HG02970 (cell line): ENCODE results near the gene MAGI1.

Source experiments
- ATAC-seq: cut with Tn5 transposase; IDR thresholded peaks from one replicate; pipeline ENCODE4 v1.9.1; 2021; ENCODE audit warnings: mild to moderate bottlenecking, moderate library complexity, moderate number of reproducible peaks; ENCODE audit not compliant: unreplicated experiment, low FRiP score

The MAGI1 gene

DNA sequence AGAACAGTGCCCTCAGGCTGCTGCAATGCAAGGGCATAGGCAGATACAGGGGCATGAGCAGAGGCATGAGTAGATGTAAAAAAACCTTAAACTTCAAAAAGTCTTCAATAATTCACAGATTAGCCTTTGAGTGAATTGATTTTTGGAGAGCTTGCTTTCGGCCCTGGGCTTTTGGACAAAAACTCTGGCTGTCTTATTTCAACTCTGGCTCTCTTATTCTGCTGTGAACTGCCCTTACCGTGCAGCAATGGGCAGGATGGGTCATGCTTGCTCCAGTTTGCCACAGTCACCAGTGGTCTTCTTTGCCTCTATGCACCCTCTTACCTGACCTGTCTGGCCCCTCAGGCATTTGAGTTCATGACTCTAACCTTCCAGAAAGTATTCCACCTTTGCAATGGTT, 555.7 kb downstream of the MAGI1 start:
- ATAC-seq, result no peak

DNA sequence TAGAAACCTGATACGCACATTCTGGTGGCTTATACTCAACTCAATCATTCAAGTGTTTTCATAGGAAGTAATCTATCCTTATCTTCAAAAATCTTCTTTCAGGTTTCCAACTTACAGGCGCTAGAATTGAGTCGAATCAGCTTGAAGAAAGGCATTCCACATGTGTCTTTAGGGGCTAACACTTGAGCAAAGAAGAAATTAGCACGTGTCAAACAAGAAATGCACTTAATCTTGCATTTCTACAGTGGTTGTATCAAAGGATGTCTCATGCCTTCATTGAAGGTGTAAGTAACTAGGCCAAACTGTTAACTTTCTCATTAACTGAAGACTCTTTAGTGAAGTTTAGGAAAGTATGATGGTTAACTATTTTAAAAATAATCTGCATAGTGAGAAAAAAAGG, 557.6 kb downstream of the MAGI1 start:
- no peak for ATAC-seq

DNA sequence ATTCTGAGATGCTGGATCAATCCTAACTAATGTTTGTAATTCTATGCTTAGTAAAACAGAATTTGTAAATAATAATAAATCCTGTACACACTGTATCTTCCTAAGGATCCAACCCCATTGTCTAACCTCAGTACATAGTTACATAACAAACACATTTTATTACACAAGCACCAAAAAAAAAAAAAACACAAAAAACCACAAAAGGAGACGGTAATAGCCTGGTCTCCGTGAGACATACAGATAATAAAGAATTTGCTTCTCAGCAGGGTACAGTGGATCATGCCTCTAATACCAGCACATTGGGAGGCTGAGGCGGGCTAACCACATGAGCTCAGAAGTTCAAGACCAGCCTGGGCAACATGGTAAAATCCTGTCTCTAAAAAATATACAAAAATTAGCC, 558.7 kb downstream of the MAGI1 start:
- no peak for ATAC-seq

DNA sequence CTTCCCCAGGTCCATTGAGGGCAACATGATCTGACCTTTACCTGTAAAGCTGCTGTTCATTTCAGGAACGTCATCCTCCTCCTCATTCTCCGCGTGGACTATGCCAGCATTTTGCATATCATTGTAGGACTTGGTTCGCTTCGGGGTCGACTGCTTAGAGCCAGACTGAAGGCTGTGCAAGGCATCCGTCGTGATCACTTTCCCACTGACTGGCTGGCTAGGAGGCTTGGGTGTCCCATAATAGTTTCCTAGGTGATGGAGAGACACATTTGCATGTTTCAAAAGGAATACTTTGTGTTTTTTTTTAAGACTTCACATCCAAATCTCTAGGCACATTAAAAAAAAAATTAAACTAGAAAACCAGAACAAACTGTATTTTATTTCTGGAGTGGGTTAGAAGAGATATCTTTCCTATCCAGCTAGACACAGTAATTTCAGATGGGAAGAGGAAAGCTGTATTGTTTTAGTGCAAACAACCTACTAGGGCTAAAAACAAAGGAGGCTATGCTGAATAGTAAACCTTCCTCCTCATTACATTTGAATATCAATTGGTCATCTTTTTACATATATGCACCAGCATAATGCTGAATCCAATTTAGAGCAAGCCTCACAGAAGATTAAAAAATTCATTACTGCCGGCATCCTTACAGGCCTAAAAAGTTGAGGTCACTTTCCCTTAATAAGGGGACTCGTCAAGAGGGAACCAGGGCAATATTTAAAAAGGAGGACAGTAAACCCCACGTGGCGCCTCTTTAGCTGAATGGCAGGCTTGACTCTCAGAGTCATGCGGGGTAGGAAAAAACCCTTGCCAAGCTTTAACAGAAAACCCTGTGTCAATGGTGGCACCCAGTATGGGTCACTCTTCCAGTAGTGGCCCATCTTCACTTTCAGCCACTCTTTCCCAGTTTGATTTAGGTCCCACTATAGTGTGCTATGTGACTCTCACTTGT, 559.9 kb downstream of the MAGI1 start:
- ATAC-seq, result no peak

DNA sequence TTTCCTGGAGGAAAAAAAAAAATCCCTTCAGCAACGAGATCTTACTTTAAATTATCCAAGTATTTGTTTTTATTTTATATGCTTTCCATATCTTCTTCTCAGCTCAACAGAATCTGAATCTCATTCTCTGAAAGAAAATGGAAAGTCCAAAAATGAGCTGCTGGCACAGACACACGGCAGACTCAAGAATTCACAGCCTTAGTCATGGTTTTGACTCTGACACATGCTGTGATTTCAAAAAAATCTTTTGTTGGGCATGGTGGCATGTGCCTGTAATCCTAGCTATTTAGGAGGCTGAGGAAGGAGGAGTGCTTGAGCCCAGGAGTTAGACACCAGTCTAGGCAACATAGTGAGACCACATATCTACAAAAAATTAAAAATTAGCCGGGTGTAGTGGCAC, 565.0 kb downstream of the MAGI1 start:
- ATAC-seq, result no peak

DNA sequence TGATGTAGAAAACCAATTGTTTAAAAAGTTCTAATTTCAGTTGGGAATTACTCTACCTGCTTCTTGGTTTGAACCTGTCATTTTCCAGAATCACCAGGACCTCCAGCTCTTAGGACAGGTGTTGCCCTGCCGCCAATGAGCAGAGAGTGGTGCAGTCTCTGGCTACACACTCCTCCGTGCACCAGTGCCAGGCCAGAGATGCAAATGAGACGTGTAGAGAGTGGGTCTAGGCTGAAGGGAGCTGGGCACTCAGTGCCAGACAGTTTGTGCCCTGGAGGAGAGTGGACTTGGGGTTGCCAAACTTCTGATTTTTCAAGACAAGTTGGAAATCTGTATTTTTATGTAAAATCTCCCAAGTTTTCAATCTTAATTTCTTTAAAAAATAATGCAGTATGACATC, 566.2 kb downstream of the MAGI1 start:
- ATAC-seq, result no peak

DNA sequence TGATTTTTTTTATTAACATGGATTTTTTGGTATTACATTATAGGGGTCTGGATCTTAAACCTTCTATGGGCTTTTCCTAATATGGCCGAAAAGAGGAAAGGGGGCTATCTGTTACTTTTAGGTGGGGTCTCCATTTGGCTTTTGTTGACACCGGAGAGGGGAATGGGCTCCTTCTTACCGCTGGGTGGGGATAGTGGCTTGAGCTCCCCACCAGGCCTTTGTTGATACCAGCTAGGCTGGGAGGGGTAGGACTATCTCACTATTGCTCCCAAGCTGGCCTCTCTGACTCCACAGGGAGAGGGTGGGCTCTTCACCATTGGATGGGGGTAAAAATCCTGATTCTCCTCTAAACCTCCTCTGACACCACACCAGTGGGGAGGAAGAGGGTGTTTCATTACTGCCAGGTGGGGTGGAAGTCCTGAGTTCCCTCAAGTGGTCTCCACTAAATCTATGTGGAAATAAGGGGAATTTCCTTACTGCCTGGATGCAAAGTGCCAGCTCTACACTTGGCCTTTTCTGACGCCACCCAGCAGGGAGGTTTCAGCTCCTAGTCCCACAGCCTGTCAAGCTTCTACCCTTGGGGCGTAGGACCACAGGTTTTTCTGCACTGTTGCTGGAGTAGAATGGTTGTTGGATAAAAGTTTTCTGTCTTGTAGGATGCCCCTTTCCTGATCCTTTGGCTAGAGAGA, 572.3 kb downstream of the MAGI1 start:
- no peak for ATAC-seq

DNA sequence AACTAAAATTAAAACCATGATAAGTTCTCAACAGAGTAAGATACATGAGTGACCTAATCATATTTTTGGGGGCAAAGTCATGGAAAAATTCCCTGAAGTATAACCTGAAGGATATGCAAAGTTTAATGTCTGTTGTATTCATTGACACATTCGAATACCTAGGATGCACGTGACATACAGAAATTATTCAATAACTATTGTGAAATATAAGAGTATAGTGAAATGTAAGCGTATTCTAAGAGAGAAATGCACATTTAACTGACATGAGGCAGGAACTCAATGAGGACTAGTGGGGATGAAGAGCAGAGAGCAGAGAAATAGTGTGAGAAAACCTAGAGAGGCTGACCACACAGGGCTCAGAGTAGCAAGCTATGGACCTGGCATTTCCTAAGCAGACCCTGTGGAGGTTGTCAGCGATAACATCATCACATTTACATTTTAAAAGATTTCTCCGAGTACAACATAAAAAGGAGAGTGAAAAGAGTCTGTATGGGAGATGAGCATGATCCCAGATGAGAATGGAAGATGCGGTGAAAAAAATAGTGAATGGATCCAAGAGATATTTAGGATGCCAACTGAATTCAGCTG, 588.8 kb downstream of the MAGI1 start:
- ATAC-seq, result no peak

DNA sequence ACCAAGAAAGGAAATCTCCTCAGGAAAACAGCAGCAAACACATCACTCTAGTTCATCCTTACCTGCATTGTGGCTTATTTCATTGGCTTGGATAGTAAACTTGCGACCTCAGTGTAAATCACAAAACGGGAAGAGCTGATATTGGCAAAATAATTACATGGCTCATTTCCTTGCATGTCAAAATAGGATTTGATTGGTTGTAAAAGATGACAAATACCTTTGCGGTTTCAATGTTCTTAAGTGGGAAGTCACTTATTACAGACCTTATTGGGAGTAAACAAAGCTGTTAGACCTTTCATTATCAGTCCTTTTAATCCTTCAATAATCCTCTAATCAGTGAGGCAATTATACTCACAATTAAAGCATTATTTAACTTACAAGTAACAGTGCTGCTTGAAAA, 590.6 kb downstream of the MAGI1 start:
- ATAC-seq, result no peak

DNA sequence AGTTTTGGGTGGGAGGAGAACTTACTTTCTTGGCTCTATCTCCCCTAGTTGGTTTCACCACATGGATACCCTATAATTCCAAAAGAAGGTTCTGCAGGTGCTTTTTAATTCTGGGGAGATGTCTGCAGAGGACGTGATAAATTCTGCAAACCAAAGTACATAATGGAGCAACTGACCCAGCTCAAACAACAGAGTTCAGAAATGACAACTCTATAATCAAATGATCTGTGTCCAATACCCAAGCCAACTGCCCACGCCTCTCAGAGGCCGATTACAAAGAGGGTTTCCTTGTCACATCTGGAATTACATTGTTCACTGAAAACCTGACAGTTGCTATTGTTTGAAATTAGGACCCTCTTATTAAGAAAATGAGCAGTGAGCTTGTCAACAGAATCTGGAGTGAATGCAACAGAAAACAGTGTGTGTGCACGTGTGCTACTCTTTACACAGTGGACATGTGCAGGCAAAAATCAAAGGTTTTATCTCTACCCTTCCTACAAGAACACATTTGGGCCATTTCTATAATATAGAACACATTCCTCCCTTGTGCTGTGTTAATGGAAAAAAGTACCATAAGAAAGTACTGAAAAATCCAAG, 593.0 kb downstream of the MAGI1 start:
- no peak for ATAC-seq

DNA sequence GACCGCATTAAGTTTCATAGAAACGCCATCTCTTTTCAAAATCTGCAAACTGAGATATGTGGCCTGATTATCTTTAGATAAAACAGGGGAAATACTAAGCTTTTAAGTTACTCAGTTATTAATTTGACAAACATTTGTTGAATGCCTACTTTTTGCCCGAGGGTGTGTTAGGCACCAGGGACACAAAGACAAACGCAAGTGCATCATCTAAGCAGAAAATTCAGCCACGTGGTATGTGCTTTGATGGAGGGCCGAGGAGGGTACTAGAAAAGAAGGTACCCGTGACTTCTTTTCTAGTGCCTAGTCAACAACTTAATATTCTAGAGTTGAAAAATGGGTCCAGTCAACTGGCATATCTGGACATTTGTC, 594.3 kb downstream of the MAGI1 start:
- no peak for ATAC-seq

DNA sequence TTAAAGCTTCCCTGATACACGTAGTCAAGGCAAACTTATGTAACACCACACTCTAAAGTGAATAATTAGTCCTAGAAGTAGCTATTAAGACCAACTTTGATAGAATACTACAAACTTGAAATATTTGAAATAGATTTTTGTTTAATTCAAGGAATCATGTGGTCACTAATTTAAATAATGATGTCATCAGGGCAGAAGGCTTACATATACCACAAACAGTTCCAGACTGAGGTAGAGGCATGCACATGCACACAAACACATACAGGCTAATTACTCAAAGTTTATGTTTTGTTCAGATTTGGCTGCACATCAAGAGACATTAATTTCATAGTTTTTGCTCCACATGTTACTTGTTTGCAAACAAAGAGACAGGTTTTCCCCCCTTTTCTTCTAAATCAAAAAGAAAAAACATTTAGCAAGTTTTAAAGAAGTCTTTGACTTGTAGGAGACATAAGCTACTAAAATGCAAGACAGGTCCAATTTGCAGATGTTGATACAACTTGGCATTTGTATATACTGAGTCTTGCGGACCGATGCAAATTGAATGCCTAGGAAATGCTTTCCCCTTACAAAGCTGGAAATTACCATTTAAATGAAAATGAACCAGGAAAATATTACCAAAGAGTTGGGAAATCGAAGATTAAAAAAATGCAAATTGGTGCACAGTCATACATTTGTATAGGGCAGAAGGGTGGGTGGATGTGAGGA, 594.8 kb downstream of the MAGI1 start:
- ATAC-seq, result no peak

DNA sequence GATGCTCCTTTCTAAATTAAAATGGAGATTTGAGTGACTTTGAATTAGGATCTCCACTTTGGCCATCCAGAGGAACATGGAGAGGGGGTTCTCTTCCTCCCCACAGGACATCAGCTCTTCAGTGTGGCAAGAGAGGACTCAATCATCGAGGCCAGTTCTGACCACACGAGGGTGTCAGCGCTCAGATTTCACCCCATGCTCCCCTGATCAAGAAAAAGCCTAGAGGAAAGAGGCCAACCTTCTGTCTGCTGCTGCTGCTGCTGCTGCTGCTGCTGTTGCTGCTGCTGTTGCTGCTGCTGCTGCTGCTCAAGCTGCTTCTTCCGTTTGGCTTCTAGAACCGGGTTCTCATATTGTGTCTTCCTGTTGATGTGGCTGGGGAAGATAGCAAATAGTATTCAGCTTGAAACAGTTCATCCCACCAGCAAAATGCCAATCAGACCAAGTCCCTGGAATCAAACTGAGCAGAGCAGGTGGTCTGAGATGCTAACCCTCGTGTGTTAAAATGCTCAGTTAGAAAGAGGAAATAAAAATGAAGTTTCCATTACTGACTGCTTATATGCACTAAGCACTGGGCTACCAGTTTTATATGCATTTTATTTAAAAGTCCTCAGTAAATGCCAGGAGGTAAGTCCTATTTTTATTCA, 599.0 kb downstream of the MAGI1 start:
- no peak for ATAC-seq

DNA sequence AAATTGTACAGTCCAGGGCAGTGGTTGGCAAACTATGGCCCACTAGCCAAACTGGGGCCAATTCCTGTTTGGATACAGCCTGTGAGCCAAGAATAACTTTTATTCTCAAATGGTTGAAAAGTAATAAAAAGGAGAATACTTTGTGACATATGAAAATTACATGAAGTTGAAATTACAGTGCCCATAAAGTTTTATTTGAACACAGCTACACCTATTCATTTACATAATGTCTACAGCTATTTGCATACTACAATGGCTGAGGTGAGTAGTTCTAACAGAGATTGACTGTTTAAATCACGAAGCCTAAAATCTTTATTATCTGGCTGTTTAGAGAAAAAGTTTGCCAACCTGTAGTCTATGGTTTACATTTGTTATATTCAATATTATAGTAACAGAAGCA, 600.1 kb downstream of the MAGI1 start:
- no peak for ATAC-seq

DNA sequence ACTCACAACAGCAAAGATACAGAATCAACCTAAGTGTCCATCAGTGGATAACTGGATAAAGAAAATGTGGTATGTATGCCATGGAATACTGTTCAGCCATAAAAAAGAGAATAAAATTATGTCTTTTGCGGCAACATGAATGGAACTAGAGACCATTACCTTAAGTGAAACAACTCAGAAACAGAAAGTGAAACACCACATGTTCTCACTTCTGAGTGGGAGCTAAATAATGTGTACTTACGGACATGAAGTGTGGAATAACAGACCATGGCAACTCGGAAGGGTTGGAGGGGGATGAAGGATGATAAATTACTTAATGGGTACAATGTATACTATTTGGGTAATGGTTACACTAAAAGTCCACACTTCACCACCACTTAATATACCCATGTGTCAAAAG, 600.6 kb downstream of the MAGI1 start:
- no peak for ATAC-seq

DNA sequence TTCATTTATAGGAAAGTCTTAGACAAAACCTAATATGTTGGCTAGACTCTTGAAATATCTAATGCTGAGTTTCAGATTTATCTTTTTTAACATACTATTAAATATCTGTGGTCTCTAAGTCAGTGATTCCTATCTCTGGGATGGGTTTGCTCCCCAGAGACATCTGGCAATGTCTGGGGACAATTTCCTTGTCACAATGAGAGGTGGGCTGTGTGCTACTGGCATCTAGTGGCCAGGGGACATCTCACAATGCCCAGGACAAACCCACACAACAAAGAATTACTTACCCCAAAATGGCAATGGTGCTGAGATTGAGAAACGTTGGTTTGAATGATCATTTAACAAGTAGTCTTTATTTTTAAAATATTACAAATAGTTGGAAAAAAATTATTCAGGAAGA, 602.1 kb downstream of the MAGI1 start:
- ATAC-seq, result no peak

DNA sequence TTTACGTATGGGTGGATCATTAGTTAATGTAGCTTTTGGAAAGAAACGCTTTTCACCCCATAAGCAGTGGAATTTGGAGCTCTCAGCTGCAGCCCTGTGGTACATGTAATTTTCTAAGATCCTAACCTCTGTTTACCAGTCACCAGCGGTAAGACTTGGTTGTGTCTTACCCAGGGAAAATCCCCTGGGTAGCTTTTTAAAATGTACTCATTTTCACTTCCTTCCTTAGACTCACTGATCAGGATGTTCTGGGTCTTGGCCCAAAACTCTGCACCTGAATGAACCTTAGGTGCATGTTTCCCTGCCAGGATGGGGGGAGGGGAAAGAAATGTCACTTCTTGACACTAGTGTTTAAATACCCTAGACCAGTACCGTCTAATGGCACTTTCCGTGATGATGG, 605.2 kb downstream of the MAGI1 start:
- no peak for ATAC-seq

DNA sequence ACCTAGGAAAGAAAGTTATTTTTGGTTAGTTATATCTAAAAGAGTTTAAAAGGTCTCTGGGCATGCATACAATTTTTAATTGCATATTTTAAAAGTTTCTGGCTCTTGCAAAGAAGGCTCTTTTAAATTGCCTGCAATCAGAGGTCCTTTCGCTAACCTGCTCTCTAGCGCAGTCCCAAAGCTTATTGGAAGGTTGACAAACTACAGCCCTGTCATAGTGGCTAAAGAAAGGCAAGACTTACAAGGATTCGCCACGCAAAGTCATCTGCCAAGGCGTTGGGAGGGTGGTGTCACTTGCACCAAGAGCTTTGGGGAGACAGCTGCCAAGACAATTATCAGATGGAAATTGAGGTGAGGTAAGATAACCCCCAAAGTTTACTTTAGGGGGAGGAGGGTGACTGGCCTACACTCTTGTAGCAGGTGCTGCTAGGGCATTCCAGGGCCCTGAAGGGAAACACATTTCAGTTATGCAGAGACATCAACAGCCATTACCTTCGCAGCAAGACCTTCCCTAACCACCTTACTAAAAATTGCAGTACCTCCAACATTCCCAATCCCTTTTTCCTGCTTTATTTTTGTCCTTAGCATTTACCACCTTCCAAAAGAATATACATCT, 606.2 kb downstream of the MAGI1 start:
- no peak for ATAC-seq

DNA sequence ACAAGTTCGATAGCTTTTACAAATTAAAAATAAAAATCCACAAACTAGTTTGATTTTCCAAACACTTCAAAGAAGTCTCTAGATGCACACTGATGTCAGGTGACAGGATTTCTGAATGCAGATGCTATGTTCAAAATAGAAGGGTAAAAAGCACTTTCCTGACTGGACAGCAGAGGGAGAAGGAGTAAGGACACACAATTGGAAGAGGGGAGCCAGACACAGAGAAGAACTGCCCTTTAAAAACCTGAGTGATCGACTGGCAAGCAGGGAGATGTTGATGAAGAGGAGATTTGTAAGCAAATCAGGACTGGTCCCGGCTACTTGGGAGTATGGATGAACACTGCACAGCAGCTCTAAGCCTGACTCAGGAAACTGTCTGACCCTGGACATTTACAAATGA, 612.8 kb downstream of the MAGI1 start:
- ATAC-seq, result no peak

DNA sequence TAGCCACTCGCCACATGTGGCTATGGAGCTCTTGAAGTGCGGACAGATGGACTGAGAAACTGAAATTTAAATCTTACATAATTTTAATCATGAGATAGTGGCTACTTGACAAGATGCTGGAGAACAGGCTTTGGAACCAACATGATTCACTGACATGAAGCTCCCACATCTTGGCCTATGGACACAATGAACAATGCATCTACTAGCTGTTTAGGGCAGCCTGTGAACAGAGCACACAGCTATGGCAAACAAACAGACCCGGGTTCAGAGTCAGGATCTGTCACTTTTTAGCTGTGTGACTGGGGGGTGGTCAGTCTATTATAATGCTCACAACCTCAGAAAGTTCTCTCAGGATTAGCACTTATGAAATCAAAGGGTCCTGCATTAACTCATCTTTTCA, 616.6 kb downstream of the MAGI1 start:
- ATAC-seq, result no peak
